NCI-H2029 treated with DMSO at 0.1 percent for 48 hours (cell line): ENCODE measurements around the gene TTLL11.

Experiments used
- DNase-seq: peaks from one replicate; lab custom pipeline; 2025; lab: John Stamatoyannopoulos, UW

The TTLL11 gene

DNA sequence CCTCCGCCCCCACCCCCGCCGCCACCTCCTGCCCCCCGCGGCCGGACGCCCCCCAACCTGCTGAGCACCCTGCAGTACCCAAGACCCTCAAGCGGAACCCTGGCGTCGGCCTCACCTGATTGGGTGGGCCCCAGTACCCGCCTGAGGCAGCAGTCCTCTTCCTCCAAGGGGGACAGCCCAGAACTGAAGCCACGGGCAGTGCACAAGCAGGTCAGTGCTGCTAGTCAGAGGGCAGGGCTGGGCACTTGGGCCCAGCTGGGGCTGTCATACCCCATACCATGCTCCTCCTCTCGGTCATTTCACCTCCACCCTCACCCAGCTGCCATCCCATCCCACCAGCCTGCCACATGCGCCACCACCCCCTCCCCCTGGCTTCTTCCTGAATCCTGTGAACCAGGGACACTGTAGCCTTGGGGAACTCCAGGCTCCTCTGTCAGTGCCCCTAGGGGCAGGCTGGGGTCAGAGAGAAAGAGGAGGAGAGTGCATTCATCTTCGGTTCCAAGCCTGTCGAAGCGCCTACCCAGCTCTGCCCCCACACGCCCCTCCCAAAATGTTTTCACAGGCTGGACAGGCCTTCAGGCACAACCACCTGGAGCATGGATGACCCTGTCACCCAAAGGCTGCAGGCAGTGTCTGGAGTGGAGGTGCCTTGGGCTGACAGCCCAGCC, 319.7 kb downstream of the TTLL11 start:
- DNase-seq = no peak

DNA sequence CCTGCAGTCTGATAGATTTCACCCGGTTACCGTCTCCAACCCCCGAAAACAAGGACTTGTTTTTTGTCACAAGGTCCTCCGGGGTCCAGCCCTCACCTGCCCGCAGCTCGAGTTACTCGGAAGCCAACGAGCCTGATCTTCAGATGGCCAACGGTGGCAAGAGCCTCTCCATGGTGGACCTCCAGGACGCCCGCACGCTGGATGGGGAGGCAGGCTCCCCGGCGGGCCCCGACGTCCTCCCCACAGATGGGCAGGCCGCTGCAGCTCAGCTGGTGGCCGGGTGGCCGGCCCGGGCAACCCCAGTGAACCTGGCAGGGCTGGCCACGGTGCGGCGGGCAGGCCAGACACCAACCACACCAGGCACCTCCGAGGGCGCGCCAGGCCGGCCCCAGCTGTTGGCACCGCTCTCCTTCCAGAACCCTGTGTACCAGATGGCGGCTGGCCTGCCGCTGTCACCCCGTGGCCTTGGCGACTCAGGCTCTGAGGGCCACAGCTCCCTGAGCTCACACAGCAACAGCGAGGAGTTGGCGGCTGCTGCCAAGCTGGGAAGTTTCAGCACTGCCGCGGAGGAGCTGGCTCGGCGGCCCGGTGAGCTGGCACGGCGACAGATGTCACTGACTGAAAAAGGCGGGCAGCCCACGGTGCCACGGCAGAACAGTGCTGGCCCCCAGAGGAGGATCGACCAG, 320.4 kb downstream of the TTLL11 start:
- no peak for DNase-seq
